ENCODE results near the gene CEP104. TPM values are rescaled to one million over a fixed set of nuclear protein-coding genes. Genes with fewer than 3 reads are reported as not detected.

CEP104 gene
- total and polyA plus RNA-seq, 8 donors = 7.0 to 128 (median 28.7) TPM

DNA sequence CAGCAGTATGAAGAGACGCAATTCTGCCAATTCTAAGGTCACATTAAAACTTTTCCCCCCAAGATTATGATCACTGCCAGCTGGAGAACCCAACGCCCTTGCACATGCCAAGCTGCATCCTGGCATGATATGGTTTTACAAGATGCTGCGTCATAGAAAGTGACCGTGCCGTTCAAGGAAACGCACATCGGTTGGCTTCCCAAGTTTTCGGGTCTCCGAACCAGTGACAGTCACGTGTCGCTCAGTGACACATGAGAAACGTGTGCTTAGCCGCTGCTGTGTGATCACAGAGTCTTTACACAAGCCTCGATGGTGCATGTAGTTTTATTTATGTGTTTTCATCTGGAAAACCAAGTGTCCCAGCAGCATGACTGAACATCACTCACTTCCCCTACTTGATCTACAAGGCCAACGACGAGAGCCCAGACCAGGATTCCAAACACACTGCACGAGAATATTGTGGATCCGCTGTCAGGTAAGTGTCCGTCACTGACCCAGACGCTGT is 77.0 kb downstream of the CEP104 start:
- intact Hi-C loops (cut with DNase I; ENCODE audit: low total_unique reads) = no loop called here
- DNase-seq = no peak
- no peak for TF ChIP-seq POLR2A (IDR thresholded peaks at IDR 0.05)
- no peak for TF ChIP-seq POLR2AphosphoS5 (IDR thresholded peaks at IDR 0.05)
- no peak for TF ChIP-seq EP300 (IDR thresholded peaks at IDR 0.05)
- TF ChIP-seq, protein P1, sequence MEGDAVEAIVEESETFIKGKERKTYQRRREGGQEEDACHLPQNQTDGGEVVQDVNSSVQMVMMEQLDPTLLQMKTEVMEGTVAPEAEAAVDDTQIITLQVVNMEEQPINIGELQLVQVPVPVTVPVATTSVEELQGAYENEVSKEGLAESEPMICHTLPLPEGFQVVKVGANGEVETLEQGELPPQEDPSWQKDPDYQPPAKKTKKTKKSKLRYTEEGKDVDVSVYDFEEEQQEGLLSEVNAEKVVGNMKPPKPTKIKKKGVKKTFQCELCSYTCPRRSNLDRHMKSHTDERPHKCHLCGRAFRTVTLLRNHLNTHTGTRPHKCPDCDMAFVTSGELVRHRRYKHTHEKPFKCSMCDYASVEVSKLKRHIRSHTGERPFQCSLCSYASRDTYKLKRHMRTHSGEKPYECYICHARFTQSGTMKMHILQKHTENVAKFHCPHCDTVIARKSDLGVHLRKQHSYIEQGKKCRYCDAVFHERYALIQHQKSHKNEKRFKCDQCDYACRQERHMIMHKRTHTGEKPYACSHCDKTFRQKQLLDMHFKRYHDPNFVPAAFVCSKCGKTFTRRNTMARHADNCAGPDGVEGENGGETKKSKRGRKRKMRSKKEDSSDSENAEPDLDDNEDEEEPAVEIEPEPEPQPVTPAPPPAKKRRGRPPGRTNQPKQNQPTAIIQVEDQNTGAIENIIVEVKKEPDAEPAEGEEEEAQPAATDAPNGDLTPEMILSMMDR (IDR thresholded peaks at IDR 0.05) = no peak
- Histone ChIP-seq H3K36me3 (peaks cover 56 to 74% (median 70%) of the 10 kb centered on the region in 4 donors), H3K9me3 (no peaks in the 10 kb centered on the region), H3K4me3 (no peak overlapping the region), H3K4me1 (peaks cover 15 to 16% (median 15%) of the 10 kb centered on the region in 4 donors), H3K27me3 (no peaks in the 10 kb centered on the region), H3K27ac (no peak overlapping the region)
- WGBS, 5 donors = 90 to 94% (median 91%) methylated on average over 20 of the region's 20 CpGs

DNA sequence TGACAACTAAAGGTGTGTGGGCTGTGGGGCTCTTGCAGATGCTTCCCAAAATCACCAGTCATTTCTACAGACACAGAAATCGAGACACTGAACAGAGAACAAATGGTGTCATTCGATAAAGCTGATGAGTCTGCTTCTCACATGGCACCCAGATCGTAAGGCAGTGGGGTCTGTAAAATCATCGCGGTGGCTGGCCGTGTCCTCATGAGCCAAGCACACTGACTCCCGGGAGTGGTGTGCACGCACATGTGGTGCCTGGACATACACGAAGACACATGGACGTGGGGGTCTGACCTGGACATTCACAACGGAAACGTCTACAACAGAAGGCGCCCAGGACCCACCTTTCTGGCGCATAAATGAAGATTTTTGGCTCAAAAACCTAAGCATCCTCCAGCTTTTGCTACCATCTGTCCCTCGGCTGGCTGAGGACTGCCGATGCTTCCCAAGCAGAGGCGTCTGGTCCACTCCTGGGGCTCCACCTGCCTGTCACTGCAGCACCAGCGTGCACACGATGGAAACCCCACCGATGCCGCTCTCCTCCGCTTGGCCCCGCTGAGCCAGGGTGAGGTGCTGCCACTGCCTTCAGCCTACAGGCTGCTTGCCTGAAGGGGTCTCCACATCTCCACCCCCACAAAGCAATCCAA is 77.6 kb downstream of the CEP104 start:
- DNase-seq = no peak
- no peak overlapping the region for H3K4me3 ChIP-seq
- TF ChIP-seq, protein P1 (IDR thresholded peaks at IDR 0.05) = no peak
- TF ChIP-seq EP300 (IDR thresholded peaks at IDR 0.05) (no peak), POLR2AphosphoS5 (IDR thresholded peaks at IDR 0.05) (no peak), POLR2A (IDR thresholded peaks at IDR 0.05) (no peak)
- H3K27ac ChIP-seq = no peak overlapping the region
- intact Hi-C loops (cut with DNase I; ENCODE audit: low total_unique reads) = no loop called here
- WGBS, 5 donors = 86 to 93% (median 91%) methylated on average over 23 of the region's 23 CpGs
- H3K27me3 ChIP-seq = no peaks in the 10 kb centered on the region
- H3K36me3 ChIP-seq = peaks cover 50 to 68% (median 65%) of the 10 kb centered on the region in 4 donors
- H3K9me3 ChIP-seq = no peaks in the 10 kb centered on the region
- peaks cover 15 to 22% (median 21%) of the 10 kb centered on the region in 4 donors for H3K4me1 ChIP-seq

DNA sequence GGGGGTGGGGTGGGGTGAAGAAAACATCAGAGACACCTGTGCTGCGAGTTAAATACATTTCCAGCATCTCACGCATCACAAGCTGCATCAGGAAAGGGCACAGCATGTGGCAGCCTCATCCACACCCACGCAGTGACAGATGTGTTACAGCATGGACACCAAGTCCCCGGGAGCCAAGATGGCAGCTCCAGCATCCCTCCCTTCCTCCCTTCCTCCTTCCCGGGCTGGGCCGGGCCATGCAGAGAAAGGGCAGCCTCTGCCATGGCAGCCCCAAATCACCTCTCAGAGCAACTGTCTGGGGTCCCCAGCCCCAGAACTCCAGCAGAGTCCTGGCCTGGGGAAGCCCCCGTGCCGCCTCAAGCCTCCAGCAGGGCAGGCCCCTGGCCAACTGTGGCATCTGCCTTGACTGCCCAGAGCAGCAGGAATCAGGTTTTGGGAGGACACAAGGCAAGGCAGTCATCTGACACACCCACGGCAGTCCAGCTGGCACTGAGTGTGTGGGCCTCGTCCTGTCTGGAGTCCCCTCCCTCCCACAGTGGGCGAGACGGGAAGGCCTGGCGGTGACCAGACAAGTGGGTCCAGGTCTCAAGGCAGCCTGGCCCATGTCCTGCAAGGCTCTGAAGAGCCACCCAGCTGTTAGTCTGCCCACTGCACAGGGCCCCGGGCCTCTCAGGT is 78.3 kb downstream of the CEP104 start:
- Histone ChIP-seq H3K4me1 (peaks cover 15 to 29% (median 27%) of the 10 kb centered on the region in 4 donors), H3K9me3 (no peaks in the 10 kb centered on the region), H3K36me3 (peaks cover 43 to 61% (median 58%) of the 10 kb centered on the region in 4 donors), H3K27ac (no peak overlapping the region), H3K4me3 (no peak overlapping the region), H3K27me3 (no peaks in the 10 kb centered on the region)
- WGBS, 5 donors = 69 to 82% (median 75%) methylated on average over 12 to 14 of the region's 14 CpGs
- intact Hi-C loops (cut with DNase I; ENCODE audit: low total_unique reads) = no loop called here
- TF ChIP-seq POLR2A (IDR thresholded peaks at IDR 0.05) = no peak
- TF ChIP-seq, protein P1 (IDR thresholded peaks at IDR 0.05) = no peak
- TF ChIP-seq POLR2AphosphoS5 (IDR thresholded peaks at IDR 0.05) = no peak
- TF ChIP-seq EP300 (IDR thresholded peaks at IDR 0.05) = no peak
- DNase-seq = no peak

DNA sequence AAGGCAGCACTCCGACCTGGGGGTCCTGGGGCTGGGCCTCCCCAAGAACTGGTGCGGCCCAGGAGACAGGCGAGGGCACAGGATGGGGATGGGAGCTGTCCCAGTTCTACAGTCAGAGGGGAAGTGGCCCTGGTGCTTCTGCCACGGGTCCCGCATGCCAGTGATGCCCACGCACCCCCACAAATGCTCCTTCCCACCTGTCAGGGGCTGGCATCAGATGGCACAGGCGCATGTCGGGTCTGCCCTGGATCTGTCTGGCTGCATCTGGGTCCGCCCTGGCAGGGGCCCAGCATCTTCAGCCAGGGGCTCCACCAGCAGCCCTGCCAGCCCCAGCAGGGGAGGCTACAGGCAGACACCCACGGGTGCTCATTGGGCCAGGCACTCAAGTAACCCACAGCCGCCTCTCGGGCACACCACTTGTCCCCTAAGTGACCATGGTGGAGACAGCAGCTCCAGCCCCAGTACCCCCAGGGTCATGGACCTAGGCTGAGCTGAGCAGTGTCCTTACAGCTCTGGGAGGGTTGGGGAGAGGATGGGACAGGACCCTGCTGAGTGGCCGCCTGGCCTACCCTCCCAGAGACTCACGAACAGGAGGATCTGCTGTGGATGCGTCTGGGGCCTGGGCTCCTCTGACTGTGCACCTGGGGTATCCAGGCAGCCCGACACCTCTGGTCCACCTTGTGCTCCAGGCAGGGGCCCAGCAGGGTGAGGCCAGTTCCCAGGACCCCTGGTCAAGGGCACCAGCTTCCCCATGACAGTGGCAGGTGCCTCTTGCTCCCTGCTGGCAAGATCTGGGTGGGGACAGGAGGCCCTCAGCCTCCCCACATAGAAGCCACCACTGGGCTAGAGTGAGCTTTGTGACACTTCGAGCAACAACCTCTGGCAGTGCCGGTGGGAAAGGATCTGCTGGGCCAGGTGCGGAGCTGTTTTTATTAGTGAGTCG is 79.1 kb downstream of the CEP104 start:
- intact Hi-C loops (cut with DNase I; ENCODE audit: low total_unique reads) = no loop called here
- peaks cover 21 to 37% (median 36%) of the 10 kb centered on the region in 4 donors for H3K4me1 ChIP-seq
- DNase-seq = no peak
- no peaks in the 10 kb centered on the region for H3K9me3 ChIP-seq
- H3K4me3 ChIP-seq = no peak overlapping the region
- H3K27ac ChIP-seq = no peak overlapping the region
- WGBS, 5 donors = 76 to 88% (median 87%) methylated on average over 16 to 20 of the region's 20 CpGs
- H3K27me3 ChIP-seq = peaks cover 0 to 1% (median 0%) of the 10 kb centered on the region in 3 donors
- TF ChIP-seq, protein P1 (IDR thresholded peaks at IDR 0.05) = no peak
- no peak for TF ChIP-seq POLR2AphosphoS5 (IDR thresholded peaks at IDR 0.05)
- no peak for TF ChIP-seq POLR2A (IDR thresholded peaks at IDR 0.05)
- no peak for TF ChIP-seq EP300 (IDR thresholded peaks at IDR 0.05)
- peaks cover 37 to 53% (median 50%) of the 10 kb centered on the region in 4 donors for H3K36me3 ChIP-seq

Measured in stomach (tissue), 9 donors.